NCI-H226 (cell line): ENCODE measurements around the gene TPSG1.
"Not testable (repeated sequence)": the region's sequence is repeated elsewhere in the genome, so short reads cannot be mapped to it uniquely, and the experiment has no call there.

ENCODE experiments used
- DNase-seq: peaks from one replicate; pipeline ENCODE4 v3.0.0-alpha.2; 2015

The TPSG1 gene

GRCh38 chr16:1225051-1225451, at the start of gene TPSG1:
TPSG1 (minus strand) TSS chr16:1225268; CDS start chr16:1225252, 16 bp downstream.
- no peak for DNase-seq

- DNase-seq, result no peak
Measured at GRCh38 chr16:1274767-1275166, 49.7 kb upstream of the TPSG1 start.

GRCh38 chr16:1273816-1274215, 48.7 kb upstream of the TPSG1 start:
- no peak for DNase-seq

- DNase-seq, result no peak
Measured at GRCh38 chr16:1272453-1273198, 47.6 kb upstream of the TPSG1 start.

- peak; percentile 25 for DNase-seq
Measured at GRCh38 chr16:1271724-1272413, 46.8 kb upstream of the TPSG1 start.

GRCh38 chr16:1271380-1271723, 46.3 kb upstream of the TPSG1 start:
- DNase-seq, result no peak

- not testable (repeated sequence) for DNase-seq
Measured at GRCh38 chr16:1269418-1269817, 44.4 kb upstream of the TPSG1 start.

- DNase-seq, result no peak
Measured at GRCh38 chr16:1265826-1266225, 40.8 kb upstream of the TPSG1 start.

- DNase-seq, result no peak
Measured at GRCh38 chr16:1265090-1265630, 40.1 kb upstream of the TPSG1 start.

- DNase-seq, result no peak
Measured at GRCh38 chr16:1264345-1265089, 39.4 kb upstream of the TPSG1 start.

GRCh38 chr16:1263591-1264344, 38.7 kb upstream of the TPSG1 start:
- no peak for DNase-seq

- DNase-seq, result no peak
Measured at GRCh38 chr16:1262846-1263221, 37.8 kb upstream of the TPSG1 start.

- DNase-seq, result no peak
Measured at GRCh38 chr16:1262210-1262845, 37.3 kb upstream of the TPSG1 start.

GRCh38 chr16:1261131-1261892, 36.2 kb upstream of the TPSG1 start:
- DNase-seq, result no peak

- DNase-seq, result no peak
Measured at GRCh38 chr16:1260101-1260680, 35.1 kb upstream of the TPSG1 start.

GRCh38 chr16:1259760-1260068, 34.6 kb upstream of the TPSG1 start:
- DNase-seq, result no peak

- DNase-seq, result no peak
Measured at GRCh38 chr16:1258906-1259759, 34.1 kb upstream of the TPSG1 start.

- DNase-seq, result no peak
Measured at GRCh38 chr16:1258225-1258600, 33.1 kb upstream of the TPSG1 start.

- no peak for DNase-seq
Measured at GRCh38 chr16:1257561-1258224, 32.6 kb upstream of the TPSG1 start.

- no peak for DNase-seq
Measured at GRCh38 chr16:1256874-1257322, 31.8 kb upstream of the TPSG1 start.
